GM19238 (cell line): Measurements from ENCODE around the gene GPR78.

Experiments
- DNase-seq: peaks from one replicate; pipeline ENCODE4 v3.0.0; 2011; ENCODE audit warnings: low spot score; ENCODE audit not compliant: insufficient read length

The GPR78 gene, protein sequence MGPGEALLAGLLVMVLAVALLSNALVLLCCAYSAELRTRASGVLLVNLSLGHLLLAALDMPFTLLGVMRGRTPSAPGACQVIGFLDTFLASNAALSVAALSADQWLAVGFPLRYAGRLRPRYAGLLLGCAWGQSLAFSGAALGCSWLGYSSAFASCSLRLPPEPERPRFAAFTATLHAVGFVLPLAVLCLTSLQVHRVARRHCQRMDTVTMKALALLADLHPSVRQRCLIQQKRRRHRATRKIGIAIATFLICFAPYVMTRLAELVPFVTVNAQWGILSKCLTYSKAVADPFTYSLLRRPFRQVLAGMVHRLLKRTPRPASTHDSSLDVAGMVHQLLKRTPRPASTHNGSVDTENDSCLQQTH

DNA sequence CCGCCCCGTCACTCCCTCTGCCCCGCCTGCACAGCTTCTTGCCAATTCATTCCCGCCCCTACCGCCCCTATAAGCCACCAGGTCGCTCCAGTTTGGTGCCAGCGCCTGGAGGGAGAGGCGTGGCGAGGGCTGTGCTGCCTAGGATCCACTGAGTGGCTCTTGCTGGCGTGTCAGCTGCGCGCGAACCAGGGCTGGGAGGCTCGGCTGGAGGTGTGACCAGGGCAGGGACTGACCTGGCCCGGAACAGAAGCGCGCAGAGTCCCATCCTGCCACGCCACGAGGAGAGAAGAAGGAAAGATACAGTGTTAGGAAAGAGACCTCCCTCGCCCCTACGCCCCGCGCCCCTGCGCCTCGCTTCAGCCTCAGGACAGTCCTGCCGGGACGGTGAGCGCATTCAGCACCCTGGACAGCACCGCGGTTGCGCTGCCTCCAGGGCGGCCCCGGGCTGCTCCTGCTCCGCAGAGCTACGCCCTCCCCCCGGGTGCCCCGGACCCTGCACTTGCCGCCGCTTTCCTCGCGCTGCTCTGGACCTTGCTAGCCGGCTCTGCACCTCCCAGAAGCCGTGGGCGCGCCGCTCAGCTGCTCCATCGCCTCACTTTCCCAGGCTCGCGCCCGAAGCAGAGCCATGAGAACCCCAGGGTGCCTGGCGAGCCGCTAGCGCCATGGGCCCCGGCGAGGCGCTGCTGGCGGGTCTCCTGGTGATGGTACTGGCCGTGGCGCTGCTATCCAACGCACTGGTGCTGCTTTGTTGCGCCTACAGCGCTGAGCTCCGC, at the start of gene GPR78:
GPR78 (plus strand) TSS at position 72 of the 773 bp plus-strand sequence; CDS start at position 663, 591 bp downstream.
- no peak for DNase-seq

DNA sequence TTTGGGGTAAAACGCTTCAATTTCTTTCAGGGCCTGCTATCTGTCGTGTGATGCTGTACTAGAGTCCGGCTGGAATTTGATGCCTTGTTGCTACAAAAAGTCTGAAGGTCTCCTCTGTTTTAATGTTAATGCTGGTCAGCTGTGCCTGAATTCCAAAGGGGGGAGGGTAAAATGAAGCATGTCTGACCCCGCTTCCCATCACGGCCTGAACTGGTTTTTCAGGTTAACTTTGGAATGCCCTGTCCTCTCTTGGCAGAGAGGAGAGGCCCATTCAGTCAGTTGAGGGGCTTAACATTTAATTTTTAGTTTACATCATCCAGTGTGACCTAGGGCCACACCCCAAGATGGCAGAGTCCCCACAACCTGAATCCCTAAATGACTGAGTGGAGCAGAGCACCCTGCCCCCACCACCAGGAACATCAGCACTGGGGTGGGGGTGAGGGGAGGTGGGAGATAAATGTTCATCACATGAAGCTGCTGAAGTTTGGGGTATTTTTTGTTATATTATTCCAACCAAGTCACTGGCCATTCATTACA, 47.9 kb upstream of the GPR78 start:
- DNase-seq = no peak

DNA sequence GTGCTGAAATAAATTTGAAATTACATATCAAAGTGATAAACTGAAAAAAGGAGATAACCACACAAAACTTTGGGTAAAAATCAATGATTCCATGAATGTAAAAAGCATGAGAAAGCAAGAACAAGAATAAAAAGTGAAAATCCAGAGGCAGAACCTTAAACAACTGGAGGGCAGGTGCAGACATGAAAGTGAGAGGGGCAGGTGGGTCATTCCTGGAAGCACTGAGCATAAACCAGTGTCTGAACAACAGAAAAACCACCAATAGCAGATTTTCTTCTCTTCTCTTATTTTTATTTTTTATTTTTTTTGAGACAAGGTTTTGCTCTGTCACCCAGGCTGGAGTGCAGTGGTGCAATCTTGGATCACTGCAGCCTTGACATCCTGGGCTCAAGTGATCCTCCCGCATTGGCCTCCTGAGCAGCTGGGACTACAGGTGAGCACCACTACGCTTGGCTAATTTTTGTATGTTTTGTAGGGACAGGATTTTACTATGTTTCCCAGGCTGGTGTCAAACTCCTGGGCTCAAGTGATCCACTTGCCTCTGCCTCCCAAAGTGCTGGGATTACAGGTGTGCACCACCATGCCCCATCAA, 46.8 kb upstream of the GPR78 start:
- peak; percentile 44 for DNase-seq

DNA sequence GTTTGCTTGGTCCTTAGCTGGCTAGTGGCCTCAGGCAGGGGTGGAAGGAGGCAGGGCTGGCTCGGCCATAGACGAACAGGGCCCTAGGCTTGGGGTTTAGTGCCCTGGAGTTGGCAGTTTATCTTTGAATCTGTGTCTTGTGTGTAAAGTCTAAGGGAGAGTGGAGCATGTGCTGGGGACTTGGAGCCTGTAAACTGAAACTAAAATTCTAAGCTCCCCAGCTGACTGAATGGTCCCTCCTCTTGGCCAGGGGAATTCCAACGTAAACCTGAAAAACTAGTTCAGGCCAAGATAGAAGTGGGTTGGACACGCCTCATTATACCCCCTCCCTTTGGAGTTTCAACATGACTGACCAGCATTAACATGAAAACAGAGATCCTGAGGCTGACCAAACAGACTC, 46.1 kb upstream of the GPR78 start:
- DNase-seq = peak; percentile 41

DNA sequence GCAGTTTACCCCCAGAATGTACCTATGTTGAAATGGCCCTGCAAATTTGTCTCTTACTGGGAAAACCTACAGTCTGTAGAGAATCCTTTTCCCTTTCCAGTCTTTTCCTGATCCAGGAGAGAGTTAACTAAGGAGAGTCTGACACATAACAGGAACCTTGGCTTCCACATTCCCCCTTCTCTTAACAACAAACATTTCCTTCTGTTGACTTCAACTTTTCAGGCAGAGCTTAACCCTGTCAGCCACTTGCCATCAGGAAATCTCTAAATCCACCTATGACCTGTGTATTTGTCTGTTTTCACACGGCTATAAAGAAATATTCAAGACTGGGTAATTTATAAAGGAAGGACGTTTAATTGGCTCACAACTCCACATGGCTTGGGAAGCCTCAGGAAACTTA, 45.6 kb upstream of the GPR78 start:
- no peak for DNase-seq

DNA sequence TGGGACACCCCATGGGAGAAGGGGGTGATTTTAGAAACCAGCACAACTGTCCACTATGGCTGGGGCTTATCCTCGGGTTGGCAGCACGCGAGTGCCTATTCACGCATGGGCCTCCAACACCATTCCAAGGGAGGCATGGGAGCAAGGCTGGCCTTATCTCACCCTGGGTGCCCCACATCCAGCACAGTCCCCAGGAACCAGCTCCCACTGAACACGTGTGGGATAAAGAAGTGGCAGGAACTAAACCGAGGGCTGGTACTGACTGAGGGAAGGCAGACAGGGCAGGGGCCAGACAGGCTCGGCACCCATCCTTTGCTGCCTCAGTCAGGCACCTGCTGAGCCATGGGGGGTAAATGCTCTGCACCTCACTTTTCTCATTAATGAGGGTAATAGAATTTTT, 43.7 kb upstream of the GPR78 start:
- no peak for DNase-seq

DNA sequence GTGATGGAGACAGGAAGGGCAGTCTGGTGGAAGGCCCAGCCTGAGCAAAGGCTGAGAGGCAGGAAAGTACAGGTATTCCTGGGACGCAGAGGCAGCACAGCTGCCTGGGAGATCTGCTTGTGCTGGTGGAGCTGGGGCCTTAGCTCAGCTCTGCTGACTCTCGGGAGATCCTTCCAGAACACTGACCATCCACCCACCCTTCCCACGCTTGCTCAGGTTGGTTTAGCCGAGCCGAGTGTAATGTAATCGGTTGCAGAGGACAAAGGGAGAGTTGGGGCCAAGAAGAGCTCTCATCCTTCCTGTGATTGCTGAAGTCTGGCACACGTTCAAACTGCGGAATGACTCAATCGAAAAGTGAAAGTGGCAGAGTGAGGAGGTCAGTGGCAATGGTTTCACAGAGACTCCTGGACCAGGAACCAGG, 43.1 kb upstream of the GPR78 start:
- DNase-seq = no peak

DNA sequence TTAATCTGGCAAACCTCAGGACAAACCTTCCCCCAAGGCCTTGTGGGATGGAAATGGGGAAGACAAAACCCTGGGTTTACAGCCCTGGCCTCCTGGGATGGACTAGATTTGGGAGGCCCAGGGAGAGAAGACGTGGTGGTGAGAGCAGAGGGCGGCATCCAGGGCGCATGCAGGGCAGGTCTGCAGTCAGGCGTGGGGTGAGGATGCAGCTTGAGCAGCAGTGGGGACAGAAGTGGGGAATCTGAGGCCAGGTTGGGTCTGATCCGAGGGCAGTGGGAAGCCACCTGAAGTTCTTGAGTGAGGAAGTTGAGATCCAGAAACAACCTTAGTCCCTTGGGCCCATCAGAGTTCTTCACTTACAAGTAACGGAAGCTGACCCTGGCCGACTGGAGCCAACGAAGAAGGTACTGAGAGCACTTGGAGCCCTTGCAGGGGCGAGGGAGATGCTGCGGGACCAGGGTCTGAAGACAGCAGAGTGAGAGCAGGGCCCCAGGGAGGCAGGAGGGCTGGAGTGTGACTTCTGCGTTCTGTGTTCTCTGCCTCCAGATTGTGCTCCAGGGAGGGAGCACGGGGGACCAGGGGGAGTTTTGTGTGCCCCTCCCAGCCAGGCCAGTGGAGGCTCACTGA, 42.0 kb upstream of the GPR78 start:
- no peak for DNase-seq

DNA sequence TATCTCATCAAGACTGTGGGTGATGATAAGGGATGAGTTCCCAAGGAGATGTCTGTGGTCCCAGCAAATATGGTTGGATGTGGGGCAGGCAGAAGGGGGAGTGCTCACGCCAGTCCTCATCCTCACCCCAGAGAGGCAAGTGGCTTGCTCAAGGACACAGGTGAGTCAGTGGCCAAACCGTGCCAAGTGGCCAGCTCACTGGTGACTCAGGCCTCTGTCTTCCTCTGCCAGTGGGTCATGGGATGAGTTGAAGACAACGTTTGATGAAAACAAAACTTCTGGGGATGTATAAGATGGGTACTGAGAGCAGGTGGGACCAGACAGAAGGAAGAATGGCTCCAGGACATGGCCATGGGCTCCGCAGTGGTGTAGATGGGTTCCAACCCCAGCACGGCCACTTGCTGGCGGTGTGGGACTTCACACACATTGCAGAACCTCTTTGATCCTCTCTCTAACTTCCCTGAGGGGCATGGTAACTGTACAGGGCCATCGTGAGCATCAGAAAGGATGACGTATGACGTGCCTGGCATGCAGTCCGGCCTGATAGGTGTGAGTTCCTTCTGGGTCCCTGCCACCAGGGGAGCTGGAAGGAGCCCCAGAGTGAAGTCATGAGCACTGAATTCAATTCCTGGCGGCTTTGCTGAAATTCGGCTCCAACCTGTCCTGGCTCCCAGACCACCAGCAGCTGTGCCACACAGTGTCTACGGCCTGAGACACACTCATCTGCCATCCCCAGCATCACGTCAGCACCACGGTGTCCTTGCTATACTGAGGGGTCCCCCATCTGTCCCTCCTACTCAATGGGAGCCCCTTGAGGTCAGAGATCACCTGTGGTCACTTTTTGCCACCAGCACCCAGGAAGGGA, 41.3 kb upstream of the GPR78 start:
- no peak for DNase-seq

DNA sequence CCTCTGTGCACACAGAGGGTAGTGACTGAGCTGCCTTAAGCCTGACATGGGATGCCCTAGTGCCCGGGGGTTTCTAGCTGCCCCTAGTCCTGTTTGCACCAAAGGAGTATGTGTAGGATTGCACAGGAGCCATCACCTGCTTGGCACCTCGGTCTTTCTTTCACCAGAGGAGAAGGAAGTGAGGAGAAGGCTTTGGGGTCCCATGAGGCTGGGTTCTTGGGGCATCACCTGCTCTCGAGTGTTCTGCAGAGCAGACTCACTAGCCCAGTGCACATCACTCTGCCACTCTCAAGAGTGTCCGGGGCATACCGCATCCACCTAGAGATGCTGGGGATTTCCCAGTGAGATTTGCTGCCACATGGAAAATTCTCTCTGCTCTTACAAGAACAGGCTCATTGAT, 40.5 kb upstream of the GPR78 start:
- no peak for DNase-seq

DNA sequence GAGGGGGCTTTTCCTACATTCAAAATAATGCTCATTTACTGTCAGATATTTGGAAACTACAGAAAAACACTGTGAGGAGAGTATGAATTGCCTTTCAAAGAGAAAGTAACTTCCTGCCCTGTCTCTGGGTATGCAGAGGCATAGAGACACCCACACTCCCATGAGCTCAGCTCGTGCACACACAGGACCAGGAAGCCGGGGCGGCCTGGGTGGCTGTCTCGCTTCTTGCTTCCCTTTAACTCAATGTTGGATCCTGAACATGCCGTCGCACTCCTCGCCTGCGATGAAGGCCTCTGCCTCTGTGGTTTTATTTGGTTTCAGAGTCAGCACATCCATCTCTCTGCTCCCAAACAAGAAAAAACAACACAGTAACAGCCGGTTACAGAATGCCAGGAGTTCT, 40.1 kb upstream of the GPR78 start:
- no peak for DNase-seq

DNA sequence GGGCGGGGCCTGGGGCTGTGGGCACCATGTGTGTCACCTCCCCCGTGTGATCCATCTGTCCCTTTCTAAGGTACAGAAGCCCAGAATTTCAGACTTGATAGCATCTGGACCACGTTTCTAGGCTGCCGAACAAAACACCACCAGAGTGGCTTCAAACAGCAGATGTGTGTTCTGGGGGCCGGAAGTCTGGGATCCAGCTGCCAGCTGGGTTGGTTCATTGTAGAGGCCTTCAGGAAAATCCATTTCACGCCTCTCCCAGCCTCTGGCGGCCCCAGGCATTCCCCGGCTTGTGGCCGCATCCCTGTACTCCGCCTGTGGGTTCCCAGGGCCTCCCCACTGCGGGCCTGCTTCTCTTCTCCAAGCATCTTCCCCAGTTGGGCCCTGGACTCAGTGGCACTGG, 39.6 kb upstream of the GPR78 start:
- no peak for DNase-seq

DNA sequence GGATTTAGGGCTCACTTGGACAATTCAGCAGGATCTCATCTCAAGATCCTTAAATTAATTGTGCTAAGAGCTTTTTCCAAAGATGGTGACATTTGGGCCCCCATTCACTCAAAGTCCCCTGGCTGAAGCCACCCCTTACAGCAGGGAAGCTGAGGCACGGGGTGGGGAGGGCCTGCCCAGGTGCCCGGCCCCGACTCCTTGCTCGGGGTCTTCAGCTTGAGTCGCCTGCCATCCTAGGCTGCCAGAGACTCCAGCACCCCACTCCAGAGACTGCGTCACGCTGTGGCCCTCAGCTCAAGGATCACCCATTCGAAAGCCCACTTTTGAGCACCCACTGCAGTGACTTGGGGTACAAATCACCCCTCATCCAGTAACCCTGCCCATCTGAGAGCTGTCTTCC, 39.2 kb upstream of the GPR78 start:
- DNase-seq = no peak

DNA sequence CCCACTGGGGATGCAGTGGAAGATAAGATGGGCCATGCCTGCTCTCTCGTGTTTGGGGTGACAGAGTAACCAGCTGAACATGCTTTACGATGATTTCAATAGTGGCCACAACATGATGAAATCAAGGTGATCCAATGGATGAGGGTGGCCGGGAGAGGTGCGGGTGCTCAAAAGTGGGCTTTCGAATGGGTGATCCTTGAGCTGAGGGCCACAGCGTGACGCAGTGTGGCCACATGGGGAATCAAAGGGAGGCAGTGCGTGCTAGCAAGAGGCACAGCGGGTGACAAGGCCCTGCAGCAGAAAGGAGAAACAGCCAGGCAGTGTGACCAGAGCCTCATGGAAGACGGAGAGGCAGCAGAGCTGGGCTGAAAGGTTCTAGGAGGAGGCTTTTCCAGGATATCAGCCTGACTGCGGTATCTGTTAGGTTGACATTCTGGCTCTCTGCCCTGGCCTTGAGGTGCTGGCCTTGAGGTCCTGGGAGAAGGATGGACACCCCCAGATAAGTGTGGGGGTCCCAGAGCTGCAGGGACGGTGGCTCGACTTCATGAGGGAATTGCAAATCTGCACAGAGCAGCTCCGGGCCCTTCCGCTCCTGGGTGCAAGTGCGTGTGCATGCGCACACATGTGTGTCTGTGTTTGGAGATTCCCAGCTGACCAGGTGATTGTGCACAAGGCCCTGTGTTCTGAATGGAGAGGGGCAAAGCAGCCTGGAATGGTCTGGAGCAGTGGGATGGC, 38.0 kb upstream of the GPR78 start:
- no peak for DNase-seq

DNA sequence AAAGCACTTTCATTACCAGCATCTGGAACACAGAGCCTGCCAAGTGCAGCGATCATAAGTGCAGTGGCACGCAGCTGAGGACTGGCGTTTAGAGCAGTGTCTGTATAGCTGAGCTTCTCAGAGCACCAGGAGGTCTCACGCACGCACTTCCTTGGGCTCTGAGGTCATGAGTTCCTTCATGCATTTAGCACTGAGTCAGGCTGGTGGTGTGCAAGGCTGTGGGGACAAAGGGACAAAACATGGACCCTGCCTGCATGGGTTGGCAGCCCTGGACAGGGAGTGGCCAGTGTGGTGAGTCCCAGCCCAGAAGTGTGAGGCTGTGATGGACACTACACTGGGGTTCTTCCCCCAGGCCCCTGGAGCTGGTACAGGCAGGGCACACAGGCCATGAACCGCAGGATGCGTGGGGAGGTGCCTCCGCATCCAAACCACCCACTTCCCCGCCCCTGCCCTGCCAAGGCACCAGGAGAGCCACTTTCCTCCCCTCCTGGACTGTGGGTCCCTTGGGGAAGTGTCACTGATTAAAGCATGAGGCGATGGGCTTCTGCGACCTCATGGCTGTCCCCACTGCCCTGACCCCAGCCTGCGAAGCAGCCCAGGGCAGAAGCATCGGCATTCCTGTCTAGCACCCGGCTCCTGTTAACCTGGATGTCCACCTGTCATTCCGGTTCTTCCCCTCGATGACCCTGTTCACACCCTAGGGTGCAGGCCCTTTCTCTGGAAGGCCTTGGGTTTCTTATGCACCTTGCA, 37.2 kb upstream of the GPR78 start:
- DNase-seq = no peak

DNA sequence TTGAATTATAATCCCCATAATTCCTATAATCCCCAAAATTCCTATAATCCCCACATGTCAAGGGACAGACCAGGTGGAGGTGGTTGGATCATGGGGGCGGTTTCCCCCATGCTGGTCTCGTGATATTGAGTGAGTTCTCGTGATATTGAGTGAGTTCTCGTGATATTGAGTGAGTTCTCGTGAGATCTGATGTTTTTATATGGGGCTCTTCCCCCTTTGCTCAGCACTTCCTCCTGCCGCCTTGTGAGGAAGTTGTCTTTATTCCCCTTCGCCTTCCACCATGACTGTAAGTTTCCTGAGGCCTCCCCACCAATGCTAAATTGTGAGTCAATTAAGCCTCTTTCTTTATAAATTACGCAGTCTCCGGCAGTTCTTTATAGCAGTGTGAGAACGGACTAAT, 36.6 kb upstream of the GPR78 start:
- no peak for DNase-seq

DNA sequence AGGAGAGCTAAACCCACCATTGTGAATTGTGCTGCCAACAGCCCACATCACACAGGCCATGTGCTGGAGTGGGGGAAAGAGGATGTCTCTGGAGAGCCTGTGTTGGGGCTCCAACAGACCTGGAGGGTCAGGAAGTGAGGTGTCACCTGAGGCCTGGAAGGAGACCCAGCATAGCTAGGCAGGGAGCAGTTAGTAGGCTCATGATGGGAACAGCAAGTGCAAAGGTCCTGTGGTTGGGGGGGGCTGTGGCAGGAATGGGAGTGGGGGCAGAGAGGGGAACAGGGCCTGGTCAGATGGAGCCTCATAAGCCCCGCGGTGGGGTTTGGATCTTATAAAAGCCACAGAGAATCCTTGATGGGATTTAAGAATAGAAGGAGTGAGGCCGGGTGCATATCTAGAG, 35.9 kb upstream of the GPR78 start:
- no peak for DNase-seq

DNA sequence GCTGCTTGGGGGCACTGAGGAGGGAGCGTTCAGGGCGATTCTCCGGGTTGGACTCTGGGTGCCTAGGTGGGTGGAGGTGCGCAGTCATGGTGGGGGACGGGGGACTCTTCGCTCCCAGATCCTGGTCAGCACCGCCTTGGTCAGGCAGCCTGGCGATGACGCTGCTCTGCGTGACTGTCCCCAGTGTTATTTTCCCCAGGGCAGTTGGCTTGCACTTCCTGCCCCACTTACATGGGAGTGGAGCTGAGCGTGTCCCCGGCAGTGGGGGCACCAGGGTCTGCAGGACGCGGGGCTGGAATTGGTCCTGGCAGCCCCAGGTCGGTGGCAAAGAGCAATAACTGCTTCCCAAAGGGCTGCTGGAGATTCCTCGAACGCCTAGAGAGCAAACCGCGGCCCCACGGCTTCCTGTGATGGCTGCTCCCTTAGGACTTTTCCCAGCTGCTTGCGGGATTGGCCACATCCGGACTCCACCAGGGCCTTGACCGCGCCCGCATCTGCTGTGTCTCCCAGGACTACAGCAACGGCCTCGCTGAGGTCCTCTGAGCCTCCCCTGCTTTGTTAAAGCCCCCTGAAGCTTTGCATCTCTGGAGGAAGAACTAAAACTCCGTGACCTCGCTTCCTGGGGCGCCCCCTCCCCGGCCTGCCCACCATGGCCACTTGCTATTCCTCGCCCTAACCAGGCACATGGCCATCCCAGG, 35.3 kb upstream of the GPR78 start:
- no peak for DNase-seq

DNA sequence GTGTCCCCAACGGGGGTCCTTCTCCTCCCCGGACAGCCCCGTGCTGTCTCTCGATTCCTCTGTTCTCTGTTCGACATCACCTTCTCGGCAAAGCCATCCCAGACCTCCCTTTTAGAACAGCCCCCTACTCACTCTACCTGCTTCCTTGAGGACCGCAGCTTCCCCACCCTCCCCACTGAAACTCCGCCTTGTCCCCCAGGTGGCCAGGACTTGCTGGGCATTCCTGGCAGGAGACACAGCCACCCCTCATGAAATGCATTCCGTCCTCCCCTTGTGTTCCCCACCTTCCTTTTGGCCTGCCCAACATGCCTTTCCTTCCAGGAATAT, 34.8 kb upstream of the GPR78 start:
- DNase-seq = no peak
